PC-3 (cell line): ENCODE data around the gene UBE4A. TPM values are rescaled to one million over a fixed set of nuclear protein-coding genes. Genes with fewer than 3 reads are reported as not detected.

Experiments used
- ATAC-seq: fragments of 200-7000 bp; cut with Tn5 transposase; 2 replicates; pipeline ENCODE4 v1.9.1; 2020; ENCODE audit warnings: mild to moderate bottlenecking, moderate library complexity
- BruUV-seq: library from RNA; stranded (reverse); fragments of 400-500 nt; replicated peaks from 2 replicates; lab custom pipeline; 2021; lab: Mats Ljungman, UMichigan
- CTCF ChIA-PET: fragments of 300-600 bp; sonication (Branson Sonifier 250); formaldehyde crosslinking; loops from one replicate; lab custom pipeline; 2022; ENCODE audit warnings: antibody characterized with exemption; lab: Charles Lee
- POLR2A ChIA-PET: fragments of 300-600 bp; sonication (Branson Sonifier 250); formaldehyde crosslinking; loops from one replicate; lab custom pipeline; 2022; ENCODE audit warnings: antibody characterized with exemption; ENCODE audit not compliant: unreplicated experiment; lab: Charles Lee
- DNase-seq: peaks from one replicate; pipeline ENCODE4 v3.0.0-alpha.2; 2015
- H2AFZ ChIP-seq: fragments of 300-600 bp; sonication (generic); 2 replicates; pipeline ENCODE4 v1.6.0; 2016; ENCODE audit warnings: antibody characterized with exemption, low read length
- H3F3A ChIP-seq: fragments of 300-600 bp; sonication (generic); one replicate; pipeline ENCODE4 v1.6.0; 2017; ENCODE audit warnings: antibody characterized with exemption, low read length, control low read depth, mild to moderate bottlenecking; ENCODE audit not compliant: unreplicated experiment
- H3K27ac ChIP-seq: fragments of 300-600 bp; sonication (generic); 2 replicates; pipeline ENCODE4 v1.5.1; 2016; ENCODE audit warnings: mild to moderate bottlenecking, low read length
- H3K27me3 ChIP-seq: fragments of 300-600 bp; sonication (generic); 2 replicates; pipeline ENCODE4 v1.6.1; 2016; ENCODE audit warnings: low read length, mixed read lengths
- H3K36me3 ChIP-seq: fragments of 300-600 bp; sonication (generic); 2 replicates; pipeline ENCODE4 v1.6.1; 2016; ENCODE audit warnings: low read depth, mixed run types, low read length, mixed read lengths
- H3K4me1 ChIP-seq: fragments of 300-600 bp; sonication (generic); 2 replicates; pipeline ENCODE4 v1.5.1; 2016; ENCODE audit warnings: low read length; ENCODE audit not compliant: insufficient read depth
- H3K4me2 ChIP-seq: fragments of 300-600 bp; sonication (generic); 2 replicates; pipeline ENCODE4 v1.6.0; 2016; ENCODE audit warnings: low read length
- H3K4me3 ChIP-seq: fragments of 300-600 bp; sonication (generic); 2 replicates; pipeline ENCODE4 v1.5.1; 2016; ENCODE audit warnings: mild to moderate bottlenecking, low read length, mixed read lengths
- H3K79me2 ChIP-seq: fragments of 300-600 bp; sonication (generic); 2 replicates; pipeline ENCODE4 v1.6.1; 2017; ENCODE audit warnings: low read length, mixed read lengths
- H3K9ac ChIP-seq: fragments of 300-600 bp; sonication (generic); 2 replicates; pipeline ENCODE4 v1.6.0; 2016; ENCODE audit warnings: mild to moderate bottlenecking, low read length
- H3K9me2 ChIP-seq: fragments of 300-600 bp; sonication (generic); replicated peaks from 2 replicates; pipeline ENCODE4 v1.6.1; 2016; ENCODE audit warnings: mixed run types, low read length, mixed read lengths
- H3K9me3 ChIP-seq: fragments of 300-600 bp; sonication (generic); 2 replicates; pipeline ENCODE4 v1.6.1; 2016; ENCODE audit warnings: low read length, mixed read lengths
- H4K20me1 ChIP-seq: fragments of 300-600 bp; sonication (generic); 2 replicates; pipeline ENCODE4 v1.6.1; 2016; ENCODE audit warnings: low read length, mixed read lengths
- CTCF ChIP-seq: fragments of 300-600 bp; sonication (generic); conservative IDR thresholded peaks from 2 replicates; pipeline ENCODE4 v1.5.1; 2017; ENCODE audit warnings: antibody characterized with exemption, low read depth, mild to moderate bottlenecking, low read length
- EZH2 ChIP-seq: fragments of 300-600 bp; sonication (generic); IDR thresholded peaks from one replicate; pipeline ENCODE4 v1.6.1; 2017; ENCODE audit warnings: antibody characterized with exemption, mild to moderate bottlenecking, low read length; ENCODE audit not compliant: unreplicated experiment
- EZH2phosphoT487 ChIP-seq: fragments of 300-600 bp; sonication (generic); IDR thresholded peaks from 2 replicates; pipeline ENCODE4 v1.6.1; 2018; ENCODE audit warnings: mild to moderate bottlenecking, antibody characterized with exemption, low read length, borderline replicate concordance
- intact Hi-C: fragments of 100-400 bp; cut with micrococcal nuclease; formaldehyde crosslinking; loops from 2 replicates; pipeline ENCODE4 v1.9.0; 2023
- total RNA-seq: library from RNA; depleted of rRNA; stranded (reverse); fragments of >200 nt; gene quantifications from 2 replicates; pipeline ENCODE4 v1.2.3, GENCODE V29; 2014

The UBE4A gene
- total RNA-seq, 1 experiment from 2014 or later = 56.4 TPM

- BruUV-seq = no TSS peak
- TF ChIP-seq CTCF (no peak), EZH2 (no peak), EZH2phosphoT487 (no peak)
- Histone ChIP-seq H4K20me1 (no peaks in the 10 kb centered on the region), H3K4me1 (peaks cover 52% of the 10 kb centered on the region), H3K9ac (no peak overlapping the region), H3K4me3 (no peak overlapping the region), H3K4me2 (no peak overlapping the region), H3K36me3 (no peaks in the 10 kb centered on the region), H3K27me3 (no peaks in the 10 kb centered on the region), H3K27ac (no peak overlapping the region), H2AFZ (no peak overlapping the region), H3K79me2 (no peaks in the 10 kb centered on the region), H3K9me3 (no peaks in the 10 kb centered on the region), H3F3A (no peaks in the 10 kb centered on the region), H3K9me2 (no peaks in the 10 kb centered on the region)
- intact Hi-C loops = no loop called here
- ChIA-PET POLR2A (no interaction called here), CTCF (interaction anchor here (0.6 kb wide), 2 partner anchors 10 to 24 kb away, joined by 3 to 4 read pairs; no protein-coding TSS in a partner anchor)
- no peak for DNase-seq
- ATAC-seq = no peak
These were observed 41.3 kb upstream of the UBE4A start for GRCh38 chr11:118318124-118318523.

GRCh38 chr11:118318581-118319336 is 40.6 kb upstream of the UBE4A start:
- no peak for ATAC-seq
- H4K20me1 ChIP-seq = no peaks in the 10 kb centered on the region
- no peaks in the 10 kb centered on the region for H3F3A ChIP-seq
- peak; percentile 30 for DNase-seq
- H3K27ac ChIP-seq = no peak overlapping the region
- no peak overlapping the region for H3K9ac ChIP-seq
- no peaks in the 10 kb centered on the region for H3K27me3 ChIP-seq
- peaks cover 52% of the 10 kb centered on the region for H3K4me1 ChIP-seq
- no peak overlapping the region for H2AFZ ChIP-seq
- no peaks in the 10 kb centered on the region for H3K9me2 ChIP-seq
- H3K79me2 ChIP-seq = no peaks in the 10 kb centered on the region
- ChIA-PET CTCF (interaction anchor here (0.6 kb wide), 2 partner anchors 9 to 24 kb away, joined by 3 to 4 read pairs; no protein-coding TSS in a partner anchor), POLR2A (no interaction called here)
- H3K4me3 ChIP-seq = no peak overlapping the region
- H3K9me3 ChIP-seq = no peaks in the 10 kb centered on the region
- no peak for TF ChIP-seq CTCF
- no peak for TF ChIP-seq EZH2phosphoT487
- no peak for TF ChIP-seq EZH2
- H3K4me2 ChIP-seq = no peak overlapping the region
- BruUV-seq = no TSS peak
- intact Hi-C loops = no loop called here
- H3K36me3 ChIP-seq = no peaks in the 10 kb centered on the region

GRCh38 chr11:118319337-118319707 is 40.1 kb upstream of the UBE4A start:
- no TSS peak for BruUV-seq
- intact Hi-C loops = no loop called here

More at GRCh38 chr11:118319337-118319707, 40.1 kb upstream of the UBE4A start:
- DNase-seq (no peak), ATAC-seq (no peak)
- Histone ChIP-seq H3K9me3 (no peaks in the 10 kb centered on the region), H3K9me2 (no peaks in the 10 kb centered on the region), H3K4me3 (no peak overlapping the region), H3K27me3 (no peaks in the 10 kb centered on the region), H2AFZ (no peak overlapping the region), H3K4me2 (no peak overlapping the region), H3F3A (no peaks in the 10 kb centered on the region), H4K20me1 (no peaks in the 10 kb centered on the region), H3K36me3 (no peaks in the 10 kb centered on the region), H3K9ac (no peak overlapping the region), H3K79me2 (no peaks in the 10 kb centered on the region), H3K27ac (no peak overlapping the region), H3K4me1 (peaks cover 50% of the 10 kb centered on the region)
- TF ChIP-seq EZH2phosphoT487 (no peak), CTCF (no peak), EZH2 (no peak)
- ChIA-PET CTCF (no interaction called here), POLR2A (no interaction called here)
